B cell (primary cell): ENCODE measurements around the gene MEA1.

ENCODE experiments used
- EZH2 ChIP-seq: IDR thresholded peaks from 2 replicates; pipeline ENCODE4 v1.6.1; 2012; ENCODE audit warnings: borderline replicate concordance, low read depth, mild to moderate bottlenecking, moderate library complexity, low read length; ENCODE audit not compliant: insufficient read depth, poor library complexity, severe bottlenecking
- TF ChIP-seq, protein P1 (sequence below): fragments of 200-600 bp; IDR thresholded peaks from one replicate; pipeline ENCODE4 v1.8.0; 2022; ENCODE audit warnings: antibody characterized with exemption, mild to moderate bottlenecking

DNA sequence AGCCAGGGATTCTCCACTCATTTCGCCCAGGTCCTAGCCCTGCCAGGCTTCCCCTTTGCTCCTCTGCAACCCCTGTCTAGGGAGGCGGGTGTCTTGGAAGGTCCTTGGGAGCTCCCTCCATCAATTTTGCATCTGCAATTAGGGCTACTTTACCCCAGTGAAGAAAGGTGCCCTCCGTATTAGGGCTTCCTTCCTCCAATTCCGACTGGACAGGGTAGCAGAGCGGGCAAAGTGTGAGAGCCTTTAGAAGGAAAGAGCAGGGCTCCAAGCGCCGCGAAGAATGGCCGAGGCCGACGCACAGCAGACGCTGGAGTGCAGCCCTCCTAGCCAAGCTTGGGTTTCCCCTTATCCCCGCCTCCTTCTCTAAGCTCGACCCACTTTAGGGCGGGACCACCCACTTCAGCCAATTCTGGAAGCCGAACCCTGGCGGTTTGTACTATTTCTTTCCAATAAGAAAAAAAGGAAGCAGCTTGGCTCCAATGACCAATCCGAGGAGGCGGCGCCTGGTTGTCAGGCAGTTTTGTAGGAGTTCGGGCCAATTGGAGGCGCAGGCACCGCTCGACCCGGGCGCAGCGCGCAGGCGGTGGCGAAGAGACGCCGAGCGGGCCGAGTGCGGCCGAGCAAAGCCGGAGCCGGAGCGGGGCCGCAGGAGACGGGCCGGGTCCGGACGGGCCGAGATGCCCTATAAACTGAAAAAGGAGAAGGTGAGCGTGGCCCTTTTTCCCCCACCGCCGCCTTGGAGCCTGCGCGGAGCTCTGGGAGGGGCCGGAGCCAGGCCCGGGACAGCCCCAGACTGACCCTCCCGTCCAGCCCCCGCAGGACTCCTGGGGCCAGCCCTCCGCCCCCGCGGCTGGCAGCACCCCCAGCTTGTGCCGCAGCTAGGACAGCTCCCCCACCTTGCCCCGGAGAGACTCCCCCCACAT lies 29.5 kb downstream of the MEA1 start, which contains the start of gene PPP2R5D:
- TF ChIP-seq, protein P1, sequence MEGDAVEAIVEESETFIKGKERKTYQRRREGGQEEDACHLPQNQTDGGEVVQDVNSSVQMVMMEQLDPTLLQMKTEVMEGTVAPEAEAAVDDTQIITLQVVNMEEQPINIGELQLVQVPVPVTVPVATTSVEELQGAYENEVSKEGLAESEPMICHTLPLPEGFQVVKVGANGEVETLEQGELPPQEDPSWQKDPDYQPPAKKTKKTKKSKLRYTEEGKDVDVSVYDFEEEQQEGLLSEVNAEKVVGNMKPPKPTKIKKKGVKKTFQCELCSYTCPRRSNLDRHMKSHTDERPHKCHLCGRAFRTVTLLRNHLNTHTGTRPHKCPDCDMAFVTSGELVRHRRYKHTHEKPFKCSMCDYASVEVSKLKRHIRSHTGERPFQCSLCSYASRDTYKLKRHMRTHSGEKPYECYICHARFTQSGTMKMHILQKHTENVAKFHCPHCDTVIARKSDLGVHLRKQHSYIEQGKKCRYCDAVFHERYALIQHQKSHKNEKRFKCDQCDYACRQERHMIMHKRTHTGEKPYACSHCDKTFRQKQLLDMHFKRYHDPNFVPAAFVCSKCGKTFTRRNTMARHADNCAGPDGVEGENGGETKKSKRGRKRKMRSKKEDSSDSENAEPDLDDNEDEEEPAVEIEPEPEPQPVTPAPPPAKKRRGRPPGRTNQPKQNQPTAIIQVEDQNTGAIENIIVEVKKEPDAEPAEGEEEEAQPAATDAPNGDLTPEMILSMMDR: no peak
- TF ChIP-seq EZH2: no peak
